NCI-H1048 (cell line): ENCODE measurements around the gene NAB2.
"Not testable (repeated sequence)": the region's sequence is repeated elsewhere in the genome, so short reads cannot be mapped to it uniquely, and the experiment has no call there.

Experiments
- DNase-seq: peaks from one replicate; lab custom pipeline; 2025; lab: John Stamatoyannopoulos, UW

NAB2 gene

GRCh38 chr12:57088354-57089270, at the start of gene NAB2:
Gene NAB2, plus strand, starts transcription at chr12:57089114. Its CDS starts 158 bp downstream, at chr12:57089272.
- DNase-seq: peak; percentile 80

- no peak for DNase-seq
These were observed 48.7 kb upstream of the NAB2 start for GRCh38 chr12:57040211-57040610.

GRCh38 chr12:57040750-57041149, 48.2 kb upstream of the NAB2 start:
- no peak for DNase-seq

- DNase-seq: no peak
These were observed 46.2 kb upstream of the NAB2 start for GRCh38 chr12:57042695-57043094.

GRCh38 chr12:57044468-57044867, 44.4 kb upstream of the NAB2 start:
- DNase-seq: no peak

- no peak for DNase-seq
These were observed 44.0 kb upstream of the NAB2 start for GRCh38 chr12:57044889-57045288.

- DNase-seq: no peak
These were observed 42.7 kb upstream of the NAB2 start for GRCh38 chr12:57046086-57046791.

- no peak for DNase-seq
These were observed 41.7 kb upstream of the NAB2 start for GRCh38 chr12:57046947-57047890.

- no peak for DNase-seq
These were observed 40.9 kb upstream of the NAB2 start for GRCh38 chr12:57047981-57048380.

GRCh38 chr12:57048423-57049118, 40.3 kb upstream of the NAB2 start:
- no peak for DNase-seq

- DNase-seq: no peak
These were observed 39.8 kb upstream of the NAB2 start for GRCh38 chr12:57049119-57049446.

GRCh38 chr12:57049890-57050289, 39.0 kb upstream of the NAB2 start, which contains the start of gene MYO1A:
Gene MYO1A, minus strand, starts transcription at chr12:57050129. Its CDS starts 1,806 bp downstream, at chr12:57048323.
- no peak for DNase-seq

- no peak for DNase-seq
These were observed 37.9 kb upstream of the NAB2 start for GRCh38 chr12:57051011-57051410.

- not testable (repeated sequence) for DNase-seq
These were observed 35.8 kb upstream of the NAB2 start for GRCh38 chr12:57053146-57053545.

- not testable (repeated sequence) for DNase-seq
These were observed 35.0 kb upstream of the NAB2 start for GRCh38 chr12:57053901-57054300.

- DNase-seq: no peak
These were observed 33.1 kb upstream of the NAB2 start for GRCh38 chr12:57055824-57056223.

GRCh38 chr12:57057067-57057751, 31.7 kb upstream of the NAB2 start:
- no peak for DNase-seq

GRCh38 chr12:57058454-57058853, 30.5 kb upstream of the NAB2 start:
- DNase-seq: no peak

- DNase-seq: no peak
These were observed 24.8 kb upstream of the NAB2 start for GRCh38 chr12:57063991-57064685.

- no peak for DNase-seq
These were observed 22.7 kb upstream of the NAB2 start for GRCh38 chr12:57066245-57066644.
